ENCODE data around the gene INTS6.

The INTS6 gene

GRCh38 chr13:51311957-51312520 lies 140.8 kb downstream of the INTS6 start:
- DNase-seq = no peak
